Activated CD8-positive, alpha-beta memory T cell treated with anti-CD3 and anti-CD28 coated beads, Interleukin-2, amount 50 U/mL, for 24 hours (primary cell): Measurements from ENCODE around the gene COL23A1.

Source experiments
- DNase-seq: peaks from one replicate; pipeline ENCODE4 v3.0.0-alpha.2; 2020; ENCODE audit errors: extremely low read depth

The COL23A1 gene

GRCh38 chr5:178224403-178224802 lies 365.8 kb downstream of the COL23A1 start:
- DNase-seq = no peak

GRCh38 chr5:178223828-178224335 lies 366.3 kb downstream of the COL23A1 start:
- DNase-seq = no peak

- no peak for DNase-seq
Observed at GRCh38 chr5:178223196-178223773, 366.9 kb downstream of the COL23A1 start.

GRCh38 chr5:178222292-178222691 lies 367.9 kb downstream of the COL23A1 start:
- no peak for DNase-seq

- no peak for DNase-seq
Observed at GRCh38 chr5:178221853-178222252, 368.3 kb downstream of the COL23A1 start.

GRCh38 chr5:178221282-178221681 lies 368.9 kb downstream of the COL23A1 start:
- DNase-seq = no peak

- DNase-seq = no peak
Observed at GRCh38 chr5:178218827-178219226, 371.4 kb downstream of the COL23A1 start.

- DNase-seq = no peak
Observed at GRCh38 chr5:178218237-178218776, 371.9 kb downstream of the COL23A1 start.

- no peak for DNase-seq
Observed at GRCh38 chr5:178216779-178217178, 373.4 kb downstream of the COL23A1 start.

- no peak for DNase-seq
Observed at GRCh38 chr5:178216088-178216534, 374.1 kb downstream of the COL23A1 start.

- DNase-seq = no peak
Observed at GRCh38 chr5:178215280-178216002, 374.8 kb downstream of the COL23A1 start.

- DNase-seq = no peak
Observed at GRCh38 chr5:178214160-178214803, 375.9 kb downstream of the COL23A1 start.

- DNase-seq = no peak
Observed at GRCh38 chr5:178213748-178214151, 376.4 kb downstream of the COL23A1 start.

GRCh38 chr5:178213003-178213461 lies 377.2 kb downstream of the COL23A1 start:
- DNase-seq = no peak

- no peak for DNase-seq
Observed at GRCh38 chr5:178212241-178213002, 377.8 kb downstream of the COL23A1 start.

- no peak for DNase-seq
Observed at GRCh38 chr5:178211095-178212048, 378.8 kb downstream of the COL23A1 start.

- DNase-seq = no peak
Observed at GRCh38 chr5:178210686-178211085, 379.5 kb downstream of the COL23A1 start.

- no peak for DNase-seq
Observed at GRCh38 chr5:178210073-178210535, 380.1 kb downstream of the COL23A1 start.

GRCh38 chr5:178209334-178210072 lies 380.7 kb downstream of the COL23A1 start:
- DNase-seq = no peak
